PC-3 (cell line): ENCODE results near the gene NUP133.

Source experiments
- CTCF ChIP-seq: fragments of 300-600 bp; sonication (generic); conservative IDR thresholded peaks from 2 replicates; pipeline ENCODE4 v1.5.1; 2017; ENCODE audit warnings: antibody characterized with exemption, low read depth, mild to moderate bottlenecking, low read length
- EZH2 ChIP-seq: fragments of 300-600 bp; sonication (generic); IDR thresholded peaks from one replicate; pipeline ENCODE4 v1.6.1; 2017; ENCODE audit warnings: antibody characterized with exemption, mild to moderate bottlenecking, low read length; ENCODE audit not compliant: unreplicated experiment
- EZH2phosphoT487 ChIP-seq: fragments of 300-600 bp; sonication (generic); IDR thresholded peaks from 2 replicates; pipeline ENCODE4 v1.6.1; 2018; ENCODE audit warnings: mild to moderate bottlenecking, antibody characterized with exemption, low read length, borderline replicate concordance

DNA sequence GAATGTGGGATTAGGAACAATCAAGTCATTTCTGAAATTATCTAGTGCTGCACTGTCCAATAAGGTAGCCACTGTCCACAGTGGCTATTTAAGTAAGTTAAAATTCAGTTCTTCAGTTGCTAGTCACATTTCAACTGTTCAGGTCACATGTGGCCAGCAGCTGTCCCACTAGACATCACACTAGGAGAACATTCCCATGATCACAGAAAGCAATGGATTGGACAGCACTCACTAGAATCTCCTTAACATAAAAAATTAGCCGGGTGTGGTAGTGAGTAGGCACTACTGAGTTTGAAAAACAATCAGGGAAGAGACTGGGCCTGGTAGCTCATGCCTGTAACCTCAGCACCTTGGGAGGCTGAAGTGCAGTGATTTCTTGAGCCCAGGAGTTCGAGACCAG is 33.6 kb downstream of the NUP133 start:
- no peak for TF ChIP-seq CTCF
- TF ChIP-seq EZH2: no peak
- TF ChIP-seq EZH2phosphoT487: no peak
